GM18868 (cell line): ENCODE data around the gene FAM13A.
"Not testable (repeated sequence)": the region's sequence is repeated elsewhere in the genome, so short reads cannot be mapped to it uniquely, and the experiment has no call there.

ENCODE experiments used
- ATAC-seq: cut with Tn5 transposase; IDR thresholded peaks from one replicate; pipeline ENCODE4 v1.9.1; 2021; ENCODE audit warnings: mild to moderate bottlenecking, moderate library complexity; ENCODE audit not compliant: unreplicated experiment

Gene FAM13A

GRCh38 chr4:89044147-89044900, 12.7 kb downstream of the FAM13A start:
- ATAC-seq, result no peak

GRCh38 chr4:89042055-89042454, 14.9 kb downstream of the FAM13A start:
- ATAC-seq, result no peak

- no peak for ATAC-seq
Measured at GRCh38 chr4:89039730-89040338, 17.2 kb downstream of the FAM13A start.

- no peak for ATAC-seq
Measured at GRCh38 chr4:89036535-89036934, 20.4 kb downstream of the FAM13A start.

- no peak for ATAC-seq
Measured at GRCh38 chr4:89031272-89031671, 25.7 kb downstream of the FAM13A start.

GRCh38 chr4:89029591-89029990, 27.4 kb downstream of the FAM13A start:
- no peak for ATAC-seq

- ATAC-seq, result no peak
Measured at GRCh38 chr4:89026542-89026941, 30.4 kb downstream of the FAM13A start.

- peak; percentile 94 for ATAC-seq
Measured at GRCh38 chr4:89024051-89024675, 32.8 kb downstream of the FAM13A start.

- ATAC-seq, result no peak
Measured at GRCh38 chr4:89023140-89023539, 33.8 kb downstream of the FAM13A start.

GRCh38 chr4:89022426-89023128, 34.4 kb downstream of the FAM13A start:
- no peak for ATAC-seq

GRCh38 chr4:89021684-89022083, 35.3 kb downstream of the FAM13A start:
- no peak for ATAC-seq

- no peak for ATAC-seq
Measured at GRCh38 chr4:89021062-89021461, 35.9 kb downstream of the FAM13A start.

- ATAC-seq, result not testable (repeated sequence)
Measured at GRCh38 chr4:89014897-89015296, 42.1 kb downstream of the FAM13A start.

GRCh38 chr4:89009761-89010369, 47.1 kb downstream of the FAM13A start:
- no peak for ATAC-seq

- ATAC-seq, result no peak
Measured at GRCh38 chr4:89009115-89009514, 47.9 kb downstream of the FAM13A start.

- no peak for ATAC-seq
Measured at GRCh38 chr4:89008166-89008565, 48.8 kb downstream of the FAM13A start.

- no peak for ATAC-seq
Measured at GRCh38 chr4:89007338-89007939, 49.5 kb downstream of the FAM13A start.

- no peak for ATAC-seq
Measured at GRCh38 chr4:89006307-89006706, 50.7 kb downstream of the FAM13A start.

- ATAC-seq, result not testable (repeated sequence)
Measured at GRCh38 chr4:89005066-89005465, 51.9 kb downstream of the FAM13A start.

- no peak for ATAC-seq
Measured at GRCh38 chr4:89001647-89002445, 55.1 kb downstream of the FAM13A start.
